ENCODE measurements around the gene CDH4.

DNA sequence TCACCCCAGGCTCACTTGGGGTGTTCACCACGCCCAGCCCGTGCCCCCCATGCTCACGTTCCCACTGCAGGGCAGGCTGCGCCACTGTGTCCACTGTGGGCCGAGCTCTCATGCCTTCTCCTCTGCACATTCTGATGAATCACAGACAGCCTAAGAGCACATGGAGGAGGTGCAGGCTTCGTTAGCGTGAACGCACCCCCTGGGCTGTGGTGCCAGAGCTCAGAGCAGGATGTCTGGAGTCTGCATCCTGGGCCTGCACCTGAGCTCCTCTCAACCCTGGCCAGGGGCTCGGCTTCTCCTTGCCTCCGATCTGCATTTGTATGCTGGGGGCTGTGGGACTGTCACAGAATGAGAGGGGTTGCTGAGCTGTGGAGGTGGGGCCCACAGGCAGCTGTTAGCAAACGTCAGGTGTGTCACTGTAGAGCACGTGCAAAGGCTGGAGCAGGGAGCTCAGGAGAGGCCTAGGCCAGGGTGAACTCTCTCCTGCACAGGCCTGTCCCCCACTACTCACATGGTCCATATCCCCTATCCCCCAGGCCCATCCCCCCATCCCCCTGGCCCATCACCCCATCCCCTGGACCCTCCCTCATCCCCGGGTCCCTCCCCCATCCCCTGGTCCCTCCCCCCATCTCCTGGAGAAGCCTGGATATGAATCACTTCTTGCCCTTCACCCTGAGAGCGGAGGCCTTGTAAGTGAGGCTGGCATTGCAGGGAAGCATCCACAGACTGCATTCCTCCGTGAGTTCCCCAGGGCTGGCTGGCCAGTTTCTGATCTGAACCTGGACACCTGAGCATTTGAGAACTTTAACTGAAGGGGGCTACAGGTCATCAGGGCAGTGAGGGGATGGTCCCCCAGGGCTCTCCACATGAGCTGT, 504.1 kb downstream of the CDH4 start:
- no peak for TF ChIP-seq EZH2phosphoT487 (conservative IDR thresholded peaks at IDR 0.05; ENCODE audit: low read length)
- TF ChIP-seq, protein P1, sequence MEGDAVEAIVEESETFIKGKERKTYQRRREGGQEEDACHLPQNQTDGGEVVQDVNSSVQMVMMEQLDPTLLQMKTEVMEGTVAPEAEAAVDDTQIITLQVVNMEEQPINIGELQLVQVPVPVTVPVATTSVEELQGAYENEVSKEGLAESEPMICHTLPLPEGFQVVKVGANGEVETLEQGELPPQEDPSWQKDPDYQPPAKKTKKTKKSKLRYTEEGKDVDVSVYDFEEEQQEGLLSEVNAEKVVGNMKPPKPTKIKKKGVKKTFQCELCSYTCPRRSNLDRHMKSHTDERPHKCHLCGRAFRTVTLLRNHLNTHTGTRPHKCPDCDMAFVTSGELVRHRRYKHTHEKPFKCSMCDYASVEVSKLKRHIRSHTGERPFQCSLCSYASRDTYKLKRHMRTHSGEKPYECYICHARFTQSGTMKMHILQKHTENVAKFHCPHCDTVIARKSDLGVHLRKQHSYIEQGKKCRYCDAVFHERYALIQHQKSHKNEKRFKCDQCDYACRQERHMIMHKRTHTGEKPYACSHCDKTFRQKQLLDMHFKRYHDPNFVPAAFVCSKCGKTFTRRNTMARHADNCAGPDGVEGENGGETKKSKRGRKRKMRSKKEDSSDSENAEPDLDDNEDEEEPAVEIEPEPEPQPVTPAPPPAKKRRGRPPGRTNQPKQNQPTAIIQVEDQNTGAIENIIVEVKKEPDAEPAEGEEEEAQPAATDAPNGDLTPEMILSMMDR (IDR thresholded peaks at IDR 0.05; ENCODE audit: insufficient read depth, low read length, poor library complexity, severe bottlenecking): no peak
